ENCODE data around the gene F3.
"Not testable (repeated sequence)": the region's sequence is repeated elsewhere in the genome, so short reads cannot be mapped to it uniquely, and the experiment has no call there.

Gene F3

DNA sequence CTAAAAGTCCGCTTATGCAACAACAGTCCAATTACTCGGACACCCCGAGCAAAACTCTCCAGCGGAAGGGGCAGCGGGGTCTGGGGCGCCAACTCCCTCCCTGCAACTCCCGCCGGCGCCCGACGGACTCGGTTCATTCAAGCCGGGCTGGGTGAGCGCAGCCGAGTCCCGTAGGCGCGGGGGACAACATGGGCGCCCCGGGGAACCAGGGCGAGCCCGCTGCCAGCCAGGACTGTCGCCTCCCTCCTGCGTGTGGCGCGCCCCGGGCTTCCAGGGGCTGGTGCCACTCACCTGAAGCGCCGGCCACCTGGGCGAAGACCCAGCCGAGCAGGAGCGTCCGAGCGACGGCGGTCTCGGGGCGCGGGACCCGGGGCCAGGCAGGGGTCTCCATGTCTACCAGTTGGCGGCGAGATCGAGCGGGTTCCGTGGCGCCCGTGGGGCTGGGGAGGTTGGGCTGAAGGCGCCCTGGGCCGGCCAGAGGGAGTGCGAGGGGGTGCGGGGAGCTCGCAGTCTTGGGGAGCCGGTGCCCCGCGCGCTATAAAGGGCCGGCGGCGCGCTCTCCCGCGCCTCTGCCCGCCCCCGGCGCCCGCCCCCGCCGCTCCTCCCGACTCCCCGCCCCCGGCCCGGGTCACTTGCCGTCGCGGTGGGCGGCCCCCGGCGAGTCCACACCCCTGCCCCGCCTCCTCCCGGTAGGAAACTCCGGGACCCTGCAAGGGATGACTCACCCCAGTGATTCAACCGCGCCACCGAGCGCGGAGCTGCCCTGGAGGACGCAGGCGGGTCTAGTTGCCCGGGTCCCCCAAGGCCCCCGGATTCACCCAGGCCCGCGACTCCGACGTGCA lies at the start of gene F3:
TSS of gene F3 (minus strand) at position 514 of the 842 bp plus-strand sequence. CDS start at position 391, 123 bp downstream.
- DNase-seq = peak; percentile 86

DNA sequence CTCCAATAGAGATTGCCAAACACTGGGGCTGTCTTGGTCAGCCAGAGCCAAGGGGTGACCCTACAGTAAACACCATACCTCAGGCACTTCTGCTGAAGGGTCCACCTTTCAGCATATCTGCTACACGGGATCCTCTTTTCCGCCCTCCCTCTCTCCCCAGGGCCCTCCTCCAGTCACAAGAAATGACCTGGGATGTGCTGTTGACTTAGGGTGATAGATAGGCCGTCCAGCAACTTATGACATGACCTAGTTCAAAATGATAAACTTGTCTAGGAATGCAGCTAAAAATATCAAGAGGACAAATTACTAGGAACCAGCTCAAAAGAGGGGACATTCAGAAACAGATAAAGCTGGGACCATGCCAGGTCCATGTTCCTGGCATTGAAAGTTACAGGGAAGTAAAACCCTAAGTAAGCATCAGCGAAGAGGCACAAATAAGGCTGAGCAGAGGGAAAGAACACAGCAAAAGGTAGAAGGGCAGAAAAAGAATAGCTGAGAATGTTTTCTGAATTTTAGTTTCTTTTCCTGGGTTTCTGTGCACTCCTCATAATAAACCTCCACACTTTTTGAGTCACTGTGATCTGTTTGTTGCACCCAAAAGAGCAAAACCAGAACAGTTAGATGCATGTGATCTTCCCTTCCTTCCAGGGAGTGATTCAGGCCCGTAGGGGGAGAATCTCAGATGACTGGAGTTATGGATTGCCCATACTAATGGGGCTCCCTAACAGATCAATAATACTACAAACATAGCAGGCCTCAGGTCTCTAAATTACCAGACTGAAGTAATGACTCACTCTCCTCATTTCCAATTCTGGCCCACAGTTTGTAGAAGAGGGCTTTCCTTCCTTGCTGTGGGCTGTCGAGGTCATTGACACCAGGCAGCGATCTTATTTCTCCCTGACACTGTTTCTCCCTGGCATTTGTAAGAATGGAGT lies 48.9 kb upstream of the F3 start:
- DNase-seq = no peak

DNA sequence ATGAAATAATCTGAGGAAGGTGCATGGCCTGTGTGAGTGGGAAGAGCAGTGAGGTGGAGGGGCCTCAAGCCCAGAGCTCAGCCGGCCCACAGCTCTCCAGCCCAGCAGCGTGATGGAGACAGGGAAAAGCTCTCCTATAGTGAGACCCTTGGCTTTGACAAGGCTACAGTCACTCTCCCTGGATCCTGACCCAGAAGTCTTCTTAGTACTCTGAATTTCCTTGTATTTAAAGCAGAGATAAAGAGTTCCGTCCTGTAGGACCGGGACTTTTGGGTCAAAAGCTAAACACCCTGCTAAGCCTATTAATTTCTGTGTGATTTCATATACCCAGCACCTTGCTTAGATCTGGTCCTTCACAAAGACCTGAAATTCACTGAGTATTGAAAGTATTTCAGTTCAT lies 48.2 kb upstream of the F3 start:
- DNase-seq = no peak

DNA sequence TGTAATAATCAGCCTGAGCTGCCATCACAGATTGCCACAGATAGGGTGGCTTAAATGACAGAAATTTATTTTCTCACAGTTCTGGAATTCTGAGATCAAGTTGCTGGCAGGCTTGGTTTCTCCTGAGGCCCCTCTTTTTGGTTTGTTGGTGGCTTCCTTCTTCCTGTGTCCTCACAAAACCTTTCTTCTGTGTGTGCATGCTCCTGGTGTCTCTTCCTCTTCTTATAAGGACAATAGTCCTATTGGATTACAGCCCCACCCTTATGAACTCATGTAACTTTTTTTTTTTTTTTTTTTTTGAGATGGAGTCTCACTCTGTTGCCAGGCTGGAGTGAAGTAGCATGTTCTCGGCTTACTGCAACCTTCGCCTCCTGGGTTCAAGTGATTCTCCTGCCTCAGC lies 41.0 kb upstream of the F3 start:
- DNase-seq = no peak

DNA sequence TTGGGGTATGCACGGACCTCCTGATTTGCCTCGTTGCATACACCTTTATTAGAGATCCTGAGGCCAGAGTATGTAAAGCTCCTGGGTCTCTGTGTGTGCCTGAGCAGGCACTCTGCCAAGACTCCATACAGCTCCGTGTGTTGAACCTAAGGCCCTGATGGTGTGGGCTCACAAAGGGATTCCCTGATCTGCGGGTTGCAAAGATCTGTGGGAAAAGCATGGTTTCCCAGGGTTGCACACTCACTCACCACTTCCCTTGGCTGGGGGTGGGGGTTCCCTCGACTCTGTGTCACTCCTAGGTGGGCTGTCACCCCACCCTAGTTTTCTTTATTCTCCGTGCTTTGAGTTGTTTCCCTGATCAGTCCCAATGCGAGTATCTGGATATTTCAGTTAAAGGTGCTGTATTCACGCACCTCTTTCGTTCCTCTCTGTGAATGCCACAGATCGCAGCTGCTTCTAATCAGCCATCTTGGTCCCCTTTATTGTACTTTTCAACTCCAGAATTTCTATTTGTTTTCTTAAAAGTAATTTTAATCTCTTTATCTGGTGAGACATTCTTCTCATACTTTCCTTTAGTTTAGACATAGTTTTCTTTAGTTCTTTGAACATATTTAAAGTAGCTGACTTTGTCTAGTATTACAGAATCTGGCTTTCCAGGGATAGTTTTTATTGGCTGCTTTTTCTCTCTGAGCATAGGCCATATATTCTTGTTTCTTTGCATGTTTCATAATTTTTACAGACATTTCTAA lies 39.0 kb upstream of the F3 start:
- no peak for DNase-seq

DNA sequence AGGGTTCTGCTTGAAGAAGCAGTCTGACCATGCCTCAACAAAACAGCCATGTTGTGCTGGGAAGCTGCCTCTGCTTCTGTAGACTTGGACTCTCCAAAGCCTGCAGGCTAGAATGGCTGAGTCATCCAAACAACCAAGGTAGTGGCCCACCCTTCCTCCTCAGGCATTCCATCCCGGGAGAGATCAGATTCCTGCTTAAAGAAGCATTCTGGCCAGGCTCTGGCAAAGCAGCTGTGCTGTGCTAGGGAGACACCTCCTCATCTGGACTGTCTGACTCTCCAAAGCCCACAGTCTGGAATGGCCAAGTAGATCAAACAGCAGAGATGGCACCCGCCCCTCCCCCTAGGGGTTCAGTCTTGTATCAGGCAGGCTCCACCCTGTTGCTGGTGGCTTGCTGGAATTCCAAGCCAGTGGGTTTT lies 38.3 kb upstream of the F3 start:
- DNase-seq = no peak

DNA sequence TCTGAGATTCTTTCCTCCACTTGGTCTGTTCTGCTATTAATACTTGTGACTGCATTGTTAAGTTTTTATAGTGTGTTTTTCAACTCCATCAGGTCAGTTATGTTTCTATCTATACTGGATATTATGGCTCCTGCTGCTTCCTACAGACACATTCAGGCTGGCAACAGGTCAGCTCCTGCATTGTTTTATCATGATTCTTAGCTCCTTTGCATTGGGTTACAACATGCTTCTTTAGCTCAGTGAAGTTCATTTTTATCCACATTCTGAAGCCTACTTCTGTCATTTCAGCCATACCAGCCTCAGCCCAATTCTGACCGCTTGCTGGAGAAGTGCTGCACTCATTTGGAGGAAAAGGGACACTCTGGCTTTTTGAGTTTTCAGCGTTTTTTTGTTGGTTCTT lies 37.3 kb upstream of the F3 start:
- no peak for DNase-seq

DNA sequence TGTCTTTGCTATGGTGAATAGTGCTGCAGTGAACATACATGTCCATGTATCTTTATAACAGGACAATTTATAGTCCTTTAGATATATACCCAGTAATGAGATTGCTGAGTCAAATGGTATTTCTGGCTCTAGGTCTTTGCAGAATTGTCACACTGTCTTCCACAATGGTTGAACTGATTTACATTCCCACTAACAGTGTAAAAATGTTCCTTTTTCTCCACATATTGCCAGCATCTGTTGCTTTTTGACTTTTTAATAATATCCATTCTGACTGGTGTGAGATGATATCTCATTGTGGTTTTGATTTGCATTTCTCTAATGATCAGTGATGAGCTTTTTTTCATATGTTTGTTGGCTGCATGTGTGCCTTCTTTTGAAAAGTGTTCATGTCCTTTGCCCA lies 32.4 kb upstream of the F3 start:
- not testable (repeated sequence) for DNase-seq

DNA sequence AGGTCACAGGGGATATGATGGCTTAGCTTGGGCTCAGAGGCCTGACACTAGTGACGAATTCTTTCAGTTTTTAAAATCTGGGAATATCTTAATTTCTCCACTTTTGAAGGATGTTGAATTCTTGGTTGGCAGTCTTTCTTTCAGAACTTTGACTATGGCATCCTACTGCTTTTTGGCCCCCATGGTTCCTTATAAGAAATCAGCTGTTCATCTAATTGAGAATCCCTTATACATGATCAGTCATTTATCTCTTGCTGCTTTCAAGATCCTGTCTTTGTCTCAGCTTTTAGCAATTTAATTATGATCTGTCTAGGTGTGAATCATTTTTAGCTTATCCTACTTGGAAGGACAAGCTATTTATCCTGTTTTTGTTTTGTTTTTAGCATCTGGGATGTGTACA lies 31.2 kb upstream of the F3 start:
- no peak for DNase-seq

DNA sequence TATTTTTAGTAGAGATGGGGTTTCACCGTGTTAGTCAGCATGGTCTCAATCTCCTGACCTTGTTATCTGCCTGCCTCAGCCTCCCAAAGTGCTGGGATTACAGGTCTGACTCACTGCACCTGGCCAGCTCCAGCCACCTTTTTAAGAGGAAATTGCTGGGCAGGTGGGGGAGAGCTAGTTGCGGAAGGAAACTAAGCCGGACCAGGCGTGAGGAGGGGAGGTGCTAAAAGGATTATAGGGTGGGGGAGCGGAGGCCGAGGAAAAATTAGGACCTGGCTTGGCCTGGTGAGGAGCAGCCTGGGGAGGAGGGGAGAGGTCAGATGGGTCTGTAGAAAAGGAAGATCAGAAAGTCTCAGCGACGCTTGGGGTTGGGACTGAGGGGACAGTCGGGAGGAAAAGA lies 29.4 kb upstream of the F3 start:
- DNase-seq = not testable (repeated sequence)

DNA sequence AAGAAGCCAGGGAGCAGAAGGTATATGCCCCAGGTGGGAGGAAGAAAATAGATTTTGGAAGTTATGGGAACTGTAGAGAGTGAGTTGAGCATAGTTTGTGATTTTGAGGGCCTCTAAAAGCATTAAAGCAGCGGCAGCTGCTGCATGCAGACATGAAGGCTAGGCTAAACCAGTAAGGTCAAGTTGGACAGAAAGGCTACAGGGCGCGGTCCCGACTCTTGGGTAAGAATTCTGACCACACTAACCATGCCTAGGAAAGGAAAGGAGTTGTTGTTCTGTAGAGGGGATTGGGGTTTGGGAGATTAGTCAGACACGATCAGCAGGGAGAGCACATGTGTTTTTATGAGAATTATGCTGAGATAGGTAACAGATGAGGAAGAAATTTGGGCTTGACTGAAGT lies 27.2 kb upstream of the F3 start:
- DNase-seq = not testable (repeated sequence)

DNA sequence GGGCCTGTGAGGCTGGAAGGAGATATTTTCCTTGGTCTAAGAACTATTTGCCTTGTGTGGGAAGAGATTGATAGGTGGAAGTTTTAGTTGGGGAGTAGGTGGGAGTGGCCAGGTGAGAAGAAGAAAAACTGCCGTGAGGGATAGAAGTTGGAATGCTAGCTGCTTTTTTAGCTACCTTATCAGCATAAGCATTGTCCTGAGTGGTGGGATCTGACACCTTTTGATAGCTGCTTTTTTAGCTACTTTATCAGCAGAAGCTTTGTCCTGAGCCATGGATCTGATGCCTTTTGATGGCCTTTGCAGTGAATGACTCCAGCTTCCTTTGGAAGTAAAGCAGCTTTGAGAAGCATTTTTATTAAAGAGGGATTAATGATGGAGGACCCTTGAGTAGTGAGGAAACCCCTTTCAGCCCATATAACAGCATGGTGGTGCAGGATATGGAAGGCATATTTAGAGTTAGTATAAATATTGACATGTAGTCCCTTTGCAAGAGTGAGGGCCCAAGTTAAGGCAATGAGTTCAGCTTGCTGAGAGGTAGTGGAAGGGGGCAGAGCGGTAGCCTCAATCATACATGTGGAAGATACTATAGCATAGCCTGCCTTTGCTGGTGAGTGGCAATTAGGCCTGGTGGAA lies 26.5 kb upstream of the F3 start:
- not testable (repeated sequence) for DNase-seq

DNA sequence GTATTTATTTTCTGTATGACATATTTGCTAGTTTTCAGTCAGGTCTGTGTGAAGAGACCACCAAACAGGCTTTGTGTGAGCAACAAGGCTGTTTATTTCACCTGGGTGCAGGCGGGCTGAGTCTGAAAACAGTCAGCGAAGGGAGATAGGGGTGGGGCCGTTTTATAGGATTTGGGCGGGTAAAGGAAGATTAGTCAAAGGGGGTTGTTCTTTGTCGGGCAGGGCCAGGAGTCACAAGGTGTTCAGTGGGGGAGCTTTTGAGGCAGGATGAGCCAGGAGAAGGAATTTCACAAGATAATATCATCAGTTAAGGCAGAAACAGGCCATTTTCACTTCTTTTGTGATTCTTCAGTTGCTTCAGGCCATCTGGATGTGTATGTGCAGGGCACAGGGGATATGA lies 24.9 kb upstream of the F3 start:
- DNase-seq = not testable (repeated sequence)

DNA sequence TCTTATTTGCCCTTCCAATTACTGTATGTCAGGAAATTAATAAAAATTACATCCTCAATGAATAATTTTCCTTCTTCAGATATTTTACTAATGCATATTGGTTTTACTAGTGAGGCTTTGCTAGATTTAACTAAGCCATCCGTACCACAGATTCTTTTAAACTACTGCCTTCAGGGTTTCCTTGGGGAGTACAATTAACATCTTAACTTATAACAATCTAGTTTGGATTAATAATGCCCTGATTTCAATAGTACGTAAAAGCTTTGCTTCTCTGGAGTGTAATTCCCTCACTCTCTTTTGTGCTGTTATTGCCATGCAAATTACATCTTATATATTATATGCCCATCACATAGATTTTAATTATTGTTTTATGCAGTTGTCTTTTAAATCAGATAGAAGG lies 24.3 kb upstream of the F3 start:
- DNase-seq = no peak

DNA sequence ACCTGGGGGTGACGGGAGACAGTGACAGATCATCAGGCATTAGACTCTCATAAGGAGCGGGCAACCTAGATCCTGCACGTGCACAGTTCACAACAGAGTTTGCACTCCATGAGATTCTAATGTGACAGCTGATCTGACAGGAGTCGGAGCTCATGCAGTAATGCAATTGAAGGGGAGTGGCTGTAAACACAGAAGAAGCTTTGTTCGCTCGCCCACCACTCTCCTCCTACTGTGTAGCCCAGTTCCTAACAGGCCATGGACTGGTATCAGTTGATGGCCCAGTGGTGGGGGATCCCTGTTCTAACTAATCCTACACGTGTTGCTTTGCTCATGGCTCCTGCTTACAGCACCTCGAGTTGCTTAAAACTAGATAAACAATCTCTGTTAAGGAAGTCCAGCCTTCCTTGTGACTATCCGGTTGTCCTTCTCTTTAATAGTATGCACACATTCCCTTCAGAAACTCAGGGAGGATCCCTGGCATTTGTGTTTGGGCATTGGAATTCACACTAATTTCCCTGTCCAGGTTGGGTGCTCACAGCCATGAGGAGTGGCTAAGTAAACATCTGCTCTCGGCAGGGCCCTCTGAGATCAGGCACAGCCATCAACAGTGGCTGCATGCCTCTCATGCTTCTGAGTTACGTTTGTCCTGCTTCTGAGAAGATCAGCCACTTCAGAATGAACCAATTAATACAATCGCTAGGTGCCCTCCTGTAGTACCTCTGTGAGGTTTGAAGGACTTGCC lies 21.1 kb upstream of the F3 start:
- DNase-seq = no peak

DNA sequence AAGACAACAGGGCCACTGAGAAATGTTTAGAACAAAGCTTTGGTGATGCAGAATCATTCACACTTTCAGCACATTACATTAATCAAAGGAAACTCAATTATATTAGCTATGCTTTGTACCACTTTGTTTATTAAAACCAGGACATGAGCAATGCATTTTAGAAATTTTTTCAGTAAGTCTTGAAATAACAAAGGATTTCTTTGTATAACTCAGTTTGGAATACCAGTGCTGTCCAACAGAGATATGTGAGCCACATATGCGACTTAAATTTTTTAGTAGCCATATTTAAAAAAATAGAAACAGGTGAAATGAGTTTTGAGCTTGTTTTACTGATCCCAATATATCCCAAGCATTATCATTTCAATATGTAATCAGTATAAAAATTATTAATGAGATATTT lies 18.8 kb upstream of the F3 start:
- no peak for DNase-seq

DNA sequence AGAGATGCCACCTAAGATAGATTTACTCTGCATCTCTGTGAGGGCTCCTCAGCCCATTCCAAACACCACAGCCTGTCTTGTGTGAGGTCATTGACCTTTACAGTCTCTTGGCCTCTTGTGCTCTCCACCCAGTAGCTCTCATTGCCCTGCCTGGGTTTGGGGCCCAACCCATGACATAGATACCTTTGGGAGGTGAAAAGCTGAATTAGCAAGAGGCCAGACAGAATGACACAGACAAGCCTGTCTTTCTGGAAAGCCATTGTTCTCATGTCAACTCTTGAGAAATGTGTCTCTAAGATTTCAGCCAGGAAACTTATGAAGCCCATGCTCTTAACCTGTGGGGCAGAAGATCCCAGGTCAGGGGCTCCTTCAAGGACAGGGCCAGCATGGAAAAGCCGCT lies 18.4 kb upstream of the F3 start:
- no peak for DNase-seq

DNA sequence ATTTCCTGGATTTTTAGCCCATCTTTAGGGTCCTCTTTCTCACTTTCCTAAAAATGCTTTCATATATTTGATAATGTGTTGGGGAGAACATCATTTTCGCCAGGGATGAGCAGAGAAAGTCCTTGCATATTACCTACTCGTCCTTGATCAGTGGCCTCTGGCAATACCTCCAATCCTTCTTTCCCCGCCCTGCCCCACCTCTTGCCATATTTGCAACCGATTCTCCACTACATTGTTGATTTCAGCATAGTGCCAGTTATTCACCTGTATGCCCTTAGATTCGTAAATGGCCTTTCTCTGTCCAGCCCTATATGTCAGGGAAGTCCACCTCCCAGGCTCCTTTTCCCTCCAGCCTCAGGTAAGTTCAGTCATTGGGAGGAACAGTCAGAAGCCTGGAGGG lies 13.5 kb upstream of the F3 start:
- no peak for DNase-seq

DNA sequence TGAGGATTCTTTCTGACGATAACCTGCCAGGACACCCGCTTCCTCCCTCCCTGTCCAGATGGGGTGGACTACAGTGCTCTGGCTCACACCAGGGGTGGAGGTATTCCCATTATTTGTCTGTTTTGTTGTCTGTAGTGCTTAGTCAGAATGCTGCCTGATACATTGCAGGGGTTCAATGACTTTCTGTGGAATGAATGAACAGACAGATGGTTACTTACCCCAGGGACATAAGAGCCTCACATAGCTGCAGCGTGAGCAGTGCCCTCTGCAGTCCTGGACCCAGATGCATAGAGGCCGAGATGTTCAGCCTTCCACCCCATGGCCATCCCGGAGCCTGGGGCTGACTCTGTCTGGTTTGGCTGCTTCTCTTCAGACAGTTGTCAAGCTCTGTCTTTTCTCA lies 13.0 kb upstream of the F3 start:
- DNase-seq = no peak

DNA sequence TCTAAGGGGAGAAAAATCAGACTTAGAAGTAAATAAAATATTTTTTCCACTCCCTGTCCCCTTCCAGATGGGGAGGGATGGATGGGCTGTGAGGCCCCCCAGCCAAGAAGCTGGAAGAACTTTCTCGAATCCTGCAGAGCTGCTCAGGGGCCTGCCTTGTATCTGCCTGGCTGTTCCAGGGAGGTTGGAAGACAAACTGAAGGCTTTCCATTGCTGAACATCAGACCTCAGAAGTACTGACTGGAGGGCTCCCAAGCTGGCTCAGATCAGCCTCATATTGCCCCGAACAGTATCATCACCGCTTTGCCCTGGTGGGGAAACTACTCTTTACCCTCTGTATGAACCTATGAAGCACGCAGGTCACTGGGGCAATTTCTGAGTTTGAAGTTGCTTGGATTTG lies 12.4 kb upstream of the F3 start:
- no peak for DNase-seq

DNA sequence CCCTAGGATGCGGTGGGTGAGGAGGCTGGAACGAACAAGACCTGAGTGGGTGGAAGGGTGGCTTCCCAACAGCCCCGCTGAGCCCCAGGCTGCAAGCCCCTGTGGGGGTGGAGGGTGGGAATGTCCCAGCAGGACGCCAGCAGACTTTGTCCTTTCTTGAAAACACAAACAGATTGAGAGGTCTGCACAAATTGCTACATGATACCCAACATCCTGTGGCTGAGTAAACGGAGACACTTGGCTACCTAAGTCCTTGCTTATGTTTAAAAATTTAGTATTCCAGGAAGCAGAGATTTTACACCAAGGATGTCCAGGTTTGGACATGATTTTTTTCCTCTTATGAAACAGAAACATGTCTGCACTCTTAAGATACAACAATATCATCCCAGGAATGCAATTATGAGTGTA lies 11.8 kb upstream of the F3 start:
- no peak for DNase-seq

DNA sequence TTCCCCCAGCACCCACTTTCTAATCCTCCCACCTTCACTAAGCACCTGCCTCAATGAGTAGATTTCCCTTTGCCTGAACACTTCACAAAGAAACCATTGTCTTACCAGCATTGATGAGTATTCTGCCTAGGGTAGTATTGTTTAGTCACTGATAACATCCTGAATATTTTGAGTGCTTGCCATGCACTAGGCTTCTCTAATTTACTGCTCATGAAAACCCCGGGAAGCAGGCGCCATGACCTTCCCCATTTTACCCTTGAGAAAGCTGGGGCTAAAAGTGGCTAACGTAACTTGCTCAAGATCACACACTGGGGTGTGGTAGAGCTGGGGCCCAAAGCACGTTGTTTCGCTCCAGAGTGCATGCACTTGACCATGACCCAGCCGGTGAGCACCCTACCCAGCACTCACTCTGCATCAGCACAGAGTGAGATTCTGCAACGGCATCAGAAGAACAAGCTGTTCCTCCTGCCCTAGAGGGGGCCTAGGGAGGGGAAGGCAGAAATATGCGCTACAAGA lies 10.6 kb upstream of the F3 start:
- no peak for DNase-seq
